Measurements from ENCODE around the gene LINGO1. TPM values are rescaled to one million over a fixed set of nuclear protein-coding genes. Genes with fewer than 3 reads are reported as not detected.

LINGO1 gene
- total and polyA plus RNA-seq, 9 of the 15 experiments (the other 6 are each of a cell fraction or from before 2014, with no cell fraction given) = 0.07 to 15.3 (median 2.1) TPM

DNA sequence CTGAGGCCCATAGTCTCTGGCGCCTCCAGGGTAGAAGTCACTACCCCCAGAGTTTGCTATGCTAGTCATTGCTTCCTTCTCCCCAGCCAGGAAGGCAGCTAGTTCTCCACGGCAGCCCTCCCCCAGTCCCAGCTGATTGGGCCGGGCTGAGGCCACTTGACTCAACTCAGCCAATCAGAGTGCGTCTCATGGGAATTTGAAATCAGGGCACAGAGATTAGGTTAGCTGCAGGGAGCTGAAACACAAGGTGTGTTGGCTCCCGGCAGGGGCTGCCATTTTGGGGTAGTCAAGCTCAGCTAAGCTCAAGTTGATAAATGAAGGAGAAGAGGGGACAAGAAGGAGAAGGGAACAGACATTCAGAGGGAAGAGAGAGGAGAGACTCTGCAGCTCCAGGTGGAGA is 32.8 kb downstream of the LINGO1 start (continued):
- TF ChIP-seq, protein P1, sequence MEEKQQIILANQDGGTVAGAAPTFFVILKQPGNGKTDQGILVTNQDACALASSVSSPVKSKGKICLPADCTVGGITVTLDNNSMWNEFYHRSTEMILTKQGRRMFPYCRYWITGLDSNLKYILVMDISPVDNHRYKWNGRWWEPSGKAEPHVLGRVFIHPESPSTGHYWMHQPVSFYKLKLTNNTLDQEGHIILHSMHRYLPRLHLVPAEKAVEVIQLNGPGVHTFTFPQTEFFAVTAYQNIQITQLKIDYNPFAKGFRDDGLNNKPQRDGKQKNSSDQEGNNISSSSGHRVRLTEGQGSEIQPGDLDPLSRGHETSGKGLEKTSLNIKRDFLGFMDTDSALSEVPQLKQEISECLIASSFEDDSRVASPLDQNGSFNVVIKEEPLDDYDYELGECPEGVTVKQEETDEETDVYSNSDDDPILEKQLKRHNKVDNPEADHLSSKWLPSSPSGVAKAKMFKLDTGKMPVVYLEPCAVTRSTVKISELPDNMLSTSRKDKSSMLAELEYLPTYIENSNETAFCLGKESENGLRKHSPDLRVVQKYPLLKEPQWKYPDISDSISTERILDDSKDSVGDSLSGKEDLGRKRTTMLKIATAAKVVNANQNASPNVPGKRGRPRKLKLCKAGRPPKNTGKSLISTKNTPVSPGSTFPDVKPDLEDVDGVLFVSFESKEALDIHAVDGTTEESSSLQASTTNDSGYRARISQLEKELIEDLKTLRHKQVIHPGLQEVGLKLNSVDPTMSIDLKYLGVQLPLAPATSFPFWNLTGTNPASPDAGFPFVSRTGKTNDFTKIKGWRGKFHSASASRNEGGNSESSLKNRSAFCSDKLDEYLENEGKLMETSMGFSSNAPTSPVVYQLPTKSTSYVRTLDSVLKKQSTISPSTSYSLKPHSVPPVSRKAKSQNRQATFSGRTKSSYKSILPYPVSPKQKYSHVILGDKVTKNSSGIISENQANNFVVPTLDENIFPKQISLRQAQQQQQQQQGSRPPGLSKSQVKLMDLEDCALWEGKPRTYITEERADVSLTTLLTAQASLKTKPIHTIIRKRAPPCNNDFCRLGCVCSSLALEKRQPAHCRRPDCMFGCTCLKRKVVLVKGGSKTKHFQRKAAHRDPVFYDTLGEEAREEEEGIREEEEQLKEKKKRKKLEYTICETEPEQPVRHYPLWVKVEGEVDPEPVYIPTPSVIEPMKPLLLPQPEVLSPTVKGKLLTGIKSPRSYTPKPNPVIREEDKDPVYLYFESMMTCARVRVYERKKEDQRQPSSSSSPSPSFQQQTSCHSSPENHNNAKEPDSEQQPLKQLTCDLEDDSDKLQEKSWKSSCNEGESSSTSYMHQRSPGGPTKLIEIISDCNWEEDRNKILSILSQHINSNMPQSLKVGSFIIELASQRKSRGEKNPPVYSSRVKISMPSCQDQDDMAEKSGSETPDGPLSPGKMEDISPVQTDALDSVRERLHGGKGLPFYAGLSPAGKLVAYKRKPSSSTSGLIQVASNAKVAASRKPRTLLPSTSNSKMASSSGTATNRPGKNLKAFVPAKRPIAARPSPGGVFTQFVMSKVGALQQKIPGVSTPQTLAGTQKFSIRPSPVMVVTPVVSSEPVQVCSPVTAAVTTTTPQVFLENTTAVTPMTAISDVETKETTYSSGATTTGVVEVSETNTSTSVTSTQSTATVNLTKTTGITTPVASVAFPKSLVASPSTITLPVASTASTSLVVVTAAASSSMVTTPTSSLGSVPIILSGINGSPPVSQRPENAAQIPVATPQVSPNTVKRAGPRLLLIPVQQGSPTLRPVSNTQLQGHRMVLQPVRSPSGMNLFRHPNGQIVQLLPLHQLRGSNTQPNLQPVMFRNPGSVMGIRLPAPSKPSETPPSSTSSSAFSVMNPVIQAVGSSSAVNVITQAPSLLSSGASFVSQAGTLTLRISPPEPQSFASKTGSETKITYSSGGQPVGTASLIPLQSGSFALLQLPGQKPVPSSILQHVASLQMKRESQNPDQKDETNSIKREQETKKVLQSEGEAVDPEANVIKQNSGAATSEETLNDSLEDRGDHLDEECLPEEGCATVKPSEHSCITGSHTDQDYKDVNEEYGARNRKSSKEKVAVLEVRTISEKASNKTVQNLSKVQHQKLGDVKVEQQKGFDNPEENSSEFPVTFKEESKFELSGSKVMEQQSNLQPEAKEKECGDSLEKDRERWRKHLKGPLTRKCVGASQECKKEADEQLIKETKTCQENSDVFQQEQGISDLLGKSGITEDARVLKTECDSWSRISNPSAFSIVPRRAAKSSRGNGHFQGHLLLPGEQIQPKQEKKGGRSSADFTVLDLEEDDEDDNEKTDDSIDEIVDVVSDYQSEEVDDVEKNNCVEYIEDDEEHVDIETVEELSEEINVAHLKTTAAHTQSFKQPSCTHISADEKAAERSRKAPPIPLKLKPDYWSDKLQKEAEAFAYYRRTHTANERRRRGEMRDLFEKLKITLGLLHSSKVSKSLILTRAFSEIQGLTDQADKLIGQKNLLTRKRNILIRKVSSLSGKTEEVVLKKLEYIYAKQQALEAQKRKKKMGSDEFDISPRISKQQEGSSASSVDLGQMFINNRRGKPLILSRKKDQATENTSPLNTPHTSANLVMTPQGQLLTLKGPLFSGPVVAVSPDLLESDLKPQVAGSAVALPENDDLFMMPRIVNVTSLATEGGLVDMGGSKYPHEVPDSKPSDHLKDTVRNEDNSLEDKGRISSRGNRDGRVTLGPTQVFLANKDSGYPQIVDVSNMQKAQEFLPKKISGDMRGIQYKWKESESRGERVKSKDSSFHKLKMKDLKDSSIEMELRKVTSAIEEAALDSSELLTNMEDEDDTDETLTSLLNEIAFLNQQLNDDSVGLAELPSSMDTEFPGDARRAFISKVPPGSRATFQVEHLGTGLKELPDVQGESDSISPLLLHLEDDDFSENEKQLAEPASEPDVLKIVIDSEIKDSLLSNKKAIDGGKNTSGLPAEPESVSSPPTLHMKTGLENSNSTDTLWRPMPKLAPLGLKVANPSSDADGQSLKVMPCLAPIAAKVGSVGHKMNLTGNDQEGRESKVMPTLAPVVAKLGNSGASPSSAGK (IDR thresholded peaks at IDR 0.05) = peak; percentile 81
- TF ChIP-seq CHD4 (IDR thresholded peaks at IDR 0.05; ENCODE audit: insufficient read depth, insufficient replicate concordance, low read depth, low read length, poor library complexity, severe bottlenecking) = no peak
- TF ChIP-seq, protein P2, sequence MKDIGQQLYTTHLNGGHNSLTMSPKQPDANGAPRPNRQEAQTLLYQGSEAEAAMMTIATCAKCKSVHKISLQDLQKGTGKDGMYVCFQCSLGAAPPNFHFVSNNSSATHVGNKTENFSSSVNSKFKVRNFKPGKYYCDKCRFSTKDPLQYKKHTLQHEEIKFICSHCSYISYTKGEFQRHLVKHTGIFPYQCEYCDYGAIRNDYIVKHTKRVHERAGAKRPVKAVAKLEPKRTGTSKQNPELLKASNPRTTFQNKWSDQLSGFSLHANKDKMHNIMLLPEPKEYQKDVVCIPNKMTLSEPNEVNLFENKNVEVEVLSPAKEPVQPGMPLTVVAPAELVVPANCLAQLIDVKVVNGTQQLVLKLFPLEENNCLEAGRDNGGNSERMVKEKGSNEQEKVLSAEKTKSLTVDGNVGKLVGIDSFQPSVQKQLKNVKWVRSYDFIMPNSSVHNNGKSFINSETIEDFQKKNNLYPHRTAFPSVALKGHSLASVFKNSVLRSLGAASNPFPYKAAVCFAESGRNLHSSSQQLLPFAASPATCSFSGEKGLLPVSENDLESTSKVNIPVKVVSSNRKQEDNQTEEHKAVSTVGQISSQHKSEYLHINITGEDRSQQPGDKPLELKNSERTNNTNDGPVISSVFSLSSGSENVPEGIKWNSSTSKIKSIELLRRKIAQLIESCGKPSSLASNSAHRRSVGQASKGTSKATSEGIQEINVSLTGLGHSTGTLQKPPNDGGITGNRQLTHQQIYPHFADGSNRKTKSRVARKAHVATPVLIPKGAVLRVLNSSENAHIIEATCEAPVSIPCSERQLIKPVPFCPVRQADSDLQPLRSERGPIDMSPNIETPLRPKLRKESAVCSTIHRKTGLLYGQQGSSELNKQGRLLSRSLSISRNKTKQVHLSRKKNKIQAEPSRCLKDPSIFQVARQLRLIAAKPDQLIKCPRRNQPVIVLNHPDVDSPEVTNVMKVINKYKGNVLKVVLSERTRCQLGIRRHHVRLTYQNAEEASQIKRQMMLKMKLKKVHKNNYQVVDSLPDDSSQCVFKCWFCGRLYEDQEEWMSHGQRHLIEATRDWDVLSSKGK (CRISPR knock-in tag; IDR thresholded peaks at IDR 0.05) = no peak
- no peak for TF ChIP-seq CREM (IDR thresholded peaks at IDR 0.05; ENCODE audit: low read depth)
- TF ChIP-seq, protein P3, sequence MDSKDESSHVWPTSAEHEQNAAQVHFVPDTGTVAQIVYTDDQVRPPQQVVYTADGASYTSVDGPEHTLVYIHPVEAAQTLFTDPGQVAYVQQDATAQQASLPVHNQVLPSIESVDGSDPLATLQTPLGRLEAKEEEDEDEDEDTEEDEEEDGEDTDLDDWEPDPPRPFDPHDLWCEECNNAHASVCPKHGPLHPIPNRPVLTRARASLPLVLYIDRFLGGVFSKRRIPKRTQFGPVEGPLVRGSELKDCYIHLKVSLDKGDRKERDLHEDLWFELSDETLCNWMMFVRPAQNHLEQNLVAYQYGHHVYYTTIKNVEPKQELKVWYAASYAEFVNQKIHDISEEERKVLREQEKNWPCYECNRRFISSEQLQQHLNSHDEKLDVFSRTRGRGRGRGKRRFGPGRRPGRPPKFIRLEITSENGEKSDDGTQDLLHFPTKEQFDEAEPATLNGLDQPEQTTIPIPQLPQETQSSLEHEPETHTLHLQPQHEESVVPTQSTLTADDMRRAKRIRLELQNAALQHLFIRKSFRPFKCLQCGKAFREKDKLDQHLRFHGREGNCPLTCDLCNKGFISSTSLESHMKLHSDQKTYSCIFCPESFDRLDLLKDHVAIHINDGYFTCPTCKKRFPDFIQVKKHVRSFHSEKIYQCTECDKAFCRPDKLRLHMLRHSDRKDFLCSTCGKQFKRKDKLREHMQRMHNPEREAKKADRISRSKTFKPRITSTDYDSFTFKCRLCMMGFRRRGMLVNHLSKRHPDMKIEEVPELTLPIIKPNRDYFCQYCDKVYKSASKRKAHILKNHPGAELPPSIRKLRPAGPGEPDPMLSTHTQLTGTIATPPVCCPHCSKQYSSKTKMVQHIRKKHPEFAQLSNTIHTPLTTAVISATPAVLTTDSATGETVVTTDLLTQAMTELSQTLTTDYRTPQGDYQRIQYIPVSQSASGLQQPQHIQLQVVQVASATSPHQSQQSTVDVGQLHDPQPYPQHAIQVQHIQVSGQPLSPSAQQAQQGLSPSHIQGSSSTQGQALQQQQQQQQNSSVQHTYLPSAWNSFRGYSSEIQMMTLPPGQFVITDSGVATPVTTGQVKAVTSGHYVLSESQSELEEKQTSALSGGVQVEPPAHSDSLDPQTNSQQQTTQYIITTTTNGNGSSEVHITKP (IDR thresholded peaks at IDR 0.05; ENCODE audit: partially characterized antibody) = peak; percentile 52
- TF ChIP-seq, protein P4, sequence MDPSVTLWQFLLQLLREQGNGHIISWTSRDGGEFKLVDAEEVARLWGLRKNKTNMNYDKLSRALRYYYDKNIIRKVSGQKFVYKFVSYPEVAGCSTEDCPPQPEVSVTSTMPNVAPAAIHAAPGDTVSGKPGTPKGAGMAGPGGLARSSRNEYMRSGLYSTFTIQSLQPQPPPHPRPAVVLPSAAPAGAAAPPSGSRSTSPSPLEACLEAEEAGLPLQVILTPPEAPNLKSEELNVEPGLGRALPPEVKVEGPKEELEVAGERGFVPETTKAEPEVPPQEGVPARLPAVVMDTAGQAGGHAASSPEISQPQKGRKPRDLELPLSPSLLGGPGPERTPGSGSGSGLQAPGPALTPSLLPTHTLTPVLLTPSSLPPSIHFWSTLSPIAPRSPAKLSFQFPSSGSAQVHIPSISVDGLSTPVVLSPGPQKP (CRISPR knock-in tag; IDR thresholded peaks at IDR 0.05) = no peak
- no peak for TF ChIP-seq RHOXF2B (CRISPR knock-in tag; conservative IDR thresholded peaks at IDR 0.05)
- no peak for TF ChIP-seq ZBED1 (IDR thresholded peaks at IDR 0.05)
